Head of caudate nucleus (tissue), 42 donors: ENCODE measurements around the gene SMARCA4.
"Not testable (repeated sequence)": the region's sequence is repeated elsewhere in the genome, so short reads cannot be mapped to it uniquely, and the experiment has no call there.

Source experiments
- DNase-seq, 42 donors: peaks; one replicate each; pipeline versions ENCODE4 v3.0.0 to v3.0.0-alpha.2; 2020 to 2021; ENCODE audit warnings: mixed read lengths in 7 of 42
- intact Hi-C: fragments of 100-400 bp; cut with DNase I; formaldehyde crosslinking; loops from one replicate; pipeline ENCODE4 v1.15.0; 2022

SMARCA4 gene

GRCh38 chr19:10968527-10969135 lies 7.8 kb downstream of the SMARCA4 start:
- no peak for DNase-seq
- intact Hi-C loops, result no loop called here

DNA sequence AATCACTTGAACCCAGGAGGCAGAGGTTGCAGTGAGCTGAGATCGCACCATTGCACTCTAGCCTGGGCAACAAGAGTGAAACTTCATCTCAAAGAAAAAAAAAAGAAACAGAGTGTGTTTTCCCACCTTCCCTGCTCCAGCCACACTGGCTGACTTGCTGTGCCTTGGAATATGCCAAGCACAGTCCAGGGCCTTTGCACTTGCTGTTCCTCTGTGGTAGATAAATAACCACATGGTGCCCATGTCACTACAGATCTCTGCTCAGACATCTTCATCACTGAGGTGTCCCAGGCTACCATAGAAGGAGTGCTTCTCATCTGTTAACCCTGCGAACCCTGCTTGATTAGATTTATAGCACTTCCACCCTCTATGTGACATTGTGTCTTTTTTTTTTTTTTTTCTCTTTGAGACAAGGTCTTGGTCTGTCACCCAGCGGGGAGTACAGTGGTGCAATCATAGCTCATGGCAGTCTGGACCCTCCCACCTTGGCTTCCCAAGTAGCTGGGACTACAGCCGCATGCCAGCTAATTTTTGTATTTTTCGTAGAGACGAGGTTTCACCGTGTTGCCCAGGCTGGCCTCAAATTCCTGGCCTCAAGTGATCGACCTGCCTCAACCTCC lies 10.4 kb downstream of the SMARCA4 start:
- intact Hi-C loops, result no loop called here
- no peak for DNase-seq

DNA sequence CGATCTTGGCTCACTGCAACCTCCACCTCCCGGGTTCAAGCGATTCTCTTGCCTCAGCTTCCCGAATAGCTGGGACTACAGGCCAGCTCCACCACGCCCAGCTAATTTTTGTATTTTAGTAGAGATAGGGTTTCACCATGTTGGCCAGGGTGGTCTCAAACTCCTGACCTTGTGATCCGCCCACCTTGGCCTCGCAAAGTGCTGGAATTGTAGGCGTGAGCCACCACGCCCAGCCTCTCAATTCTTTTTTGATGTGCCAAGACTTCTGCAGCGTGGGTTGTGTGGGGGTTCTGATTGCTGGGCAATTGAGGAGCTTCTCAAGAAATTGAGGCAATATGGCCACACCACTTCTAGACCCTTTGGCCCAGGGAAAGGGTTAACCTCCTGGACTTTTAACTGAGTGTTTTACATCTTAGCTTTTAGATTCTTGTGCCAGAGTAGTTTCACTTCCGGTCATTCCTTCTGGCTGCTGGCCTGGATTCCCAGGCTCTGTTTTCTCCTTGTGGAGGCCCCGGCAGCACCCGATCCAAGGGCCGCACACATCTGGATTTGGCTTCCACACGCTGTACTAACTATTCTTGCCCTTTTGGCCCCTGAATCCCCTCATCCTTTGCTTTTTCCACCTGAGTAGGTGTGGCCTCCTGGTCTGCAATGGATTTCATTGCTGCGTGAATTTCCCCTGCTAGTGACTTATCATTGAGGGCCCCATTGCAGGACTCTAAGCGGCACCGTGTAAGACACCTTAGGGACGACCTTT lies 14.7 kb downstream of the SMARCA4 start:
- intact Hi-C loops, result no loop called here
- DNase-seq, result peak in 1 of 42 donors; percentile 10

DNA sequence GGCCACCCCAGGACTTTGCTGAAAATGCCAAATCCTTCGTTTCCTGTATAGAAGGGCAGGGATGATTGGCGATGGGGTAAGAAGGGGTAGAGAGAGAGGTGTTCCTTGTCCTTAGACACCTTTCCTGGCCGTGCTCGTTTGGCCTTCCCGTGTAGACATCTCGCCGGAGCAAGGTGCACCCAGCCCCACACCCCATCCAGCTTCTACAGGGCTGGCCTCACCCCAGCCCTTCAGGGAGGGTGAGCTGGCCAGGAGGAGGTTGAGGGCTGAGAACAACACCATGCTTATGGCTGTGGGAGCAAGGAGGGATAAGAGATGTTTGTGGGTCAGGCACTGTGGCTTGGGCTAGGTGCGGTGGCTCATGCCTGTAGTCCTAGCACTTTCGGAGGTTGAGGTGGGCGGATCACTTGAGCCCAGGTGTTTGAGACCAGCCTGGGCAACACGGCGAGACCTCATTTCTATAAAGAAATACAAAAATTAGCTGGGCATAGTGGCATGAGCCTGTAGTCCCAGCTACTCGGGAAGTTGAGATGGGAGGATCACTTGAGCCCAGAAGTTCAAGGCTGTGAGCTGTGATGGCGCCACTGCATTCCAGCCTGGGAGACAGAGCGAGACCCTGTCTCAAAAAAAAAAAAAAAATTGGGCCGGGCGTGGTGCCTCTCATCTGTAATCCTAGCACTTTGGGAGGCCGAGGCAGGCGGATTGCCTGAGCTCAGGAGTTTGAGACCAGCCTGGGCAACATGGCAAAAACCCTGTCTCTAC lies 15.5 kb downstream of the SMARCA4 start:
- intact Hi-C loops, result no loop called here
- DNase-seq, result no peak

- intact Hi-C loops, result no loop called here
- DNase-seq, result no peak
These were observed 16.9 kb downstream of the SMARCA4 start for GRCh38 chr19:10977742-10978092.

DNA sequence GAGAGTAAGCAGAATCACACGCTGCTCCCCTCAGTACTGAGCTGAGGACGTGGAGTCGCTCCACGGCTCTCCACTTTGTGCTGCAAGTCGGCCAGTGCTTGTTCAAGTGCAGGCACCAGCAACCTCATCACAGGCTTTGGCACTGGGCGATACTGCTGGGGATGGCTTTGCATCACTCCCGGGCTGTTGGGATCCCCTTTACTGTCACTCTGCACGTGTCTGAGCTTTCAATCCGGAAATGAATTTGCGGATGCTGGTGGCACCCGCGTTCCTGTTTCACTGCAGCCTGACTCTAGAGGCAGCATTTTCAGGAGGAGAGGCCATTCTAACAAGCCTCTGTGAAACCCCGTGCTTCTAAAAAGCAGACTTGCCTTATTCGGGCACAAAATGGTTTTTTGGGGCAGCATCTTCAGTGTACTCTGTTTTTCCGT lies 19.1 kb downstream of the SMARCA4 start:
- intact Hi-C loops, result no loop called here
- peak in 39 of 42 donors; percentile 8 to 71 (median 46) for DNase-seq

GRCh38 chr19:10981252-10981895 lies 20.5 kb downstream of the SMARCA4 start:
- no peak for DNase-seq
- intact Hi-C loops, result no loop called here

GRCh38 chr19:10983026-10983425 lies 22.2 kb downstream of the SMARCA4 start:
- intact Hi-C loops, result no loop called here
- no peak for DNase-seq

DNA sequence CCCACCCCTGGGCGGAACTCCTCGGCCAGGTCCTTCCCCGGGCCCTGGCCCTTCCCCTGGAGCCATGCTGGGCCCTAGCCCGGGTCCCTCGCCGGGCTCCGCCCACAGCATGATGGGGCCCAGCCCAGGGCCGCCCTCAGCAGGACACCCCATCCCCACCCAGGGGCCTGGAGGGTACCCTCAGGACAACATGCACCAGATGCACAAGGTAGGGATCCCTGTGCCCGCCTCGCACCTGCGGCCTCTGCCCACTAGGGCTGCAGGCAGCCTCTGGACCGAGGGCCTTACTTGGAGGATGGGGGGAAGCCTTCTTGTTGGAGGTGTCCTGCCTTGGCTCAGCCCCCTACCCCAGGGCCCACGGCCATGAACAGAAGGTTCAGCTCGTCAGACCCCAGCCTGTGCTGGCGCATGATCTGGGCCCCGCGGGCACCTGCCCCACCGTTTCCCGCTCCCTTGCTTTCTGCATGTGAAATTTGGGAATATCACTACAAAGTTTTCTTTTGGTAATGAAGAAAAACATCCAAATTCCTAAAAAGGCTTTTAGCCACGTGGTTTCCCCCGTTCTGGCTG lies 23.4 kb downstream of the SMARCA4 start:
- intact Hi-C loops, result no loop called here

GRCh38 chr19:10985502-10985901 lies 24.7 kb downstream of the SMARCA4 start:
- intact Hi-C loops, result no loop called here

More for the DNA sequence above, 23.4 kb downstream of the SMARCA4 start:
- no peak for DNase-seq

GRCh38 chr19:10986301-10987127 lies 25.7 kb downstream of the SMARCA4 start:
- intact Hi-C loops, result no loop called here
- DNase-seq, result no peak

More at GRCh38 chr19:10985502-10985901, 24.7 kb downstream of the SMARCA4 start:
- DNase-seq, result no peak

DNA sequence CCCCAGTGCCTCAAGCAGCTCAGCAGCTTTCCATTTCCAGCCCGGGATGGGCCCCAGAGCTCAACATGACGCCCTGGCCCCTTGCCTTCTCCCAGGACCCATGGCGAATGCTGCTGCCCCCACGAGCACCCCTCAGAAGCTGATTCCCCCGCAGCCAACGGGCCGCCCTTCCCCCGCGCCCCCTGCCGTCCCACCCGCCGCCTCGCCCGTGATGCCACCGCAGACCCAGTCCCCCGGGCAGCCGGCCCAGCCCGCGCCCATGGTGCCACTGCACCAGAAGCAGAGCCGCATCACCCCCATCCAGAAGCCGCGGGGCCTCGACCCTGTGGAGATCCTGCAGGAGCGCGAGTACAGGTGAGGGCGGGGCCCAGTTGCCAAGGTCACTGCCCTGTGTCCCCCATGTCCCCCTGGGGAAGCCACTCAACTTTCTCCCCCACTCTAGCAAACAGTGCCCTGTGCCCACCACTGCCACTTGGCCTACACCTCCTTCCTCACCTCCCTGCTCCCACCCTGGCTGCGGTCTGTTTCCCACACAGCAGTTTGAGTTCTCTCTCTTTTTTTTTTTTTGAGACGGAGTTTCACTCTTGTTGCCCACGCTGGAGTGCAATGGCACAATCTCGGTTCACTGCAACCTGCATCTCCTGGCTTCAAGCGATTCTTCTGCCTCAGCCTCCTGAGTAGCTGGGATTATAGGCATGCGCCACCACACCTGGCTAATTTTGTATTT lies 26.9 kb downstream of the SMARCA4 start:
- DNase-seq, result no peak

DNA sequence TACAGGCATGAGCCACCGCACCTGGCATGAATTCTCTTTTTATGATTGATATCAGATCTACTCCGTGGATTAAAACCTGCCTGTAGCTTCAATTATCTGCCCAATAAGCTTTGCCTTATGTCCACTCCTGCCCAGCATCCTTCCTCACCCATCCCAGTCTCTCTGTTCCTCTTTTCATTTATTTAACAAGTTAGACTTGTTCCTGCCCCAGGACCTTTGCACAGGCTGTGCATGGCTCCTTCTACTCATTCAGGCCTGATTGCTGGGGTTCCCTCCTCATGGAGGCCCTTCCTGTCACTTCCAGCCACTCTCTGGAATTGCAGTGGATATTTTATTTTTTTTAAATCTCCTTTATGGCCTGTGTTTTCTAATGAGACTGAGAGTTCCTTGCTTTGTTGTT lies 27.6 kb downstream of the SMARCA4 start:
- intact Hi-C loops, result no loop called here
- no peak for DNase-seq

More for the DNA sequence above, 26.9 kb downstream of the SMARCA4 start:
- intact Hi-C loops, result no loop called here

DNA sequence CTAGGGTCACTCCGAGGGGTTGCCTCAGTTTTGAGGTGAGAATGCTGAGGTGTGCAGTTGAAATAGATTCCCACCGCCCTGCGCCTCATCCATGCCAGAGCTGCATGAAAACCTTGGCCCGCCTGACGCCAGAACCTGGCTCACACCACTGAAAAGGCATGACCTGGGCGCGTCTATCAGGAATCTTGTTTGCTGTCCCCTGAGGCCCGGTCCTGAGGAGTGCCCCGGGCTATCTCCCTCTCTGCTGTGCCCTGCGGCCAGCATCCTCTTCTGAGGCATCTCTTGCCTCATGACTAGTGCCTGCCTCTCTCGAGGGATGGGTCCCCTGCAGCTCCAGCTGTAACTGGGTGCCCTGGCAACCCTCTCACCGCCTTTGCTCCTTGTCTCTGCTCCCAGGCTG lies 28.1 kb downstream of the SMARCA4 start:
- no peak for DNase-seq
- intact Hi-C loops, result no loop called here

DNA sequence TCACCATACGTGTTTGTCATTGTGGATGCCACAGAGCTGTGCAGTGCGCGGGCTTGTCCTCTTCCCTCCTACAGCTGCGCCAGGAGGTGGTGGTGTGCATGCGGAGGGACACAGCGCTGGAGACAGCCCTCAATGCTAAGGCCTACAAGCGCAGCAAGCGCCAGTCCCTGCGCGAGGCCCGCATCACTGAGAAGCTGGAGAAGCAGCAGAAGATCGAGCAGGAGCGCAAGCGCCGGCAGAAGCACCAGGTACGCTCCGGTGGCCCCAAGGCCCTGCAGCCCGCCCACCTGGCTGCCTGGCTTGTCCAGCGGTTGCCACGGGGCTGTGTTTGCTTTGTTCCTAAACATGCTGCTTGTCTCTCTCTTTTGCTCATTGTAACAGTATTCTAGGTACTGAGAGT lies 30.2 kb downstream of the SMARCA4 start:
- DNase-seq, result no peak
- intact Hi-C loops, result no loop called here

- no peak for DNase-seq
- intact Hi-C loops, result no loop called here
These were observed 30.8 kb downstream of the SMARCA4 start for GRCh38 chr19:10991521-10992081.

GRCh38 chr19:10992174-10992573 lies 31.3 kb downstream of the SMARCA4 start:
- intact Hi-C loops, DNase-seq: not testable (repeated sequence)
